ENCODE results near the gene PRKAR1A.
"Not testable (repeated sequence)": the region's sequence is repeated elsewhere in the genome, so short reads cannot be mapped to it uniquely, and the experiment has no call there.

Gene PRKAR1A

GRCh38 chr17:68512247-68512959 lies at the start of gene PRKAR1A:
Gene PRKAR1A, plus strand, starts transcription at chr17:68512430. Its CDS starts 2,970 bp downstream, at chr17:68515400.
- peak; percentile 90 to 93 for DNase-seq

- no peak for DNase-seq
Measured at GRCh38 chr17:68463211-68464019, 48.8 kb upstream of the PRKAR1A start.

- no peak for DNase-seq
Measured at GRCh38 chr17:68468334-68468733, 43.9 kb upstream of the PRKAR1A start.

- no peak for DNase-seq
Measured at GRCh38 chr17:68468788-68469187, 43.4 kb upstream of the PRKAR1A start.

GRCh38 chr17:68470961-68471360 lies 41.3 kb upstream of the PRKAR1A start:
- no peak for DNase-seq

- DNase-seq: no peak
Measured at GRCh38 chr17:68480885-68481284, 31.3 kb upstream of the PRKAR1A start.

GRCh38 chr17:68482576-68483041 lies 29.6 kb upstream of the PRKAR1A start:
- DNase-seq: no peak

GRCh38 chr17:68484458-68484857 lies 27.8 kb upstream of the PRKAR1A start:
- no peak for DNase-seq

- no peak for DNase-seq
Measured at GRCh38 chr17:68489919-68490318, 22.3 kb upstream of the PRKAR1A start.

- no peak for DNase-seq
Measured at GRCh38 chr17:68491381-68492231, 20.6 kb upstream of the PRKAR1A start.

GRCh38 chr17:68492394-68493054 lies 19.7 kb upstream of the PRKAR1A start:
- not testable (repeated sequence) for DNase-seq

GRCh38 chr17:68495081-68495480 lies 17.1 kb upstream of the PRKAR1A start:
- DNase-seq: no peak

- no peak for DNase-seq
Measured at GRCh38 chr17:68497885-68498319, 14.3 kb upstream of the PRKAR1A start.

GRCh38 chr17:68498479-68499326 lies 13.5 kb upstream of the PRKAR1A start:
- no peak for DNase-seq

- DNase-seq: no peak
Measured at GRCh38 chr17:68499587-68499986, 12.6 kb upstream of the PRKAR1A start.

- no peak for DNase-seq
Measured at GRCh38 chr17:68501074-68501473, 11.2 kb upstream of the PRKAR1A start.

GRCh38 chr17:68505951-68506350 lies 6.3 kb upstream of the PRKAR1A start:
- no peak for DNase-seq

- DNase-seq: no peak
Measured at GRCh38 chr17:68507576-68507975, 4.7 kb upstream of the PRKAR1A start.

- DNase-seq: no peak
Measured at GRCh38 chr17:68509141-68510057, 2.8 kb upstream of the PRKAR1A start.

- DNase-seq: no peak
Measured at GRCh38 chr17:68511254-68511670, 968 bp upstream of the PRKAR1A start.

Data from NCI-H1930 (cell line).